GM21737 (cell line): ENCODE data around the gene YES1.
"Not testable (repeated sequence)": the region's sequence is repeated elsewhere in the genome, so short reads cannot be mapped to it uniquely, and the experiment has no call there.

ENCODE experiments used
- ATAC-seq: cut with Tn5 transposase; IDR thresholded peaks from one replicate; pipeline ENCODE4 v1.9.1; 2021; ENCODE audit warnings: mild to moderate bottlenecking, moderate library complexity; ENCODE audit not compliant: unreplicated experiment

Gene YES1

GRCh38 chr18:824179-824578, 12.1 kb upstream of the YES1 start:
- ATAC-seq, result no peak

GRCh38 chr18:820591-821165, 8.6 kb upstream of the YES1 start:
- ATAC-seq, result no peak

- ATAC-seq, result no peak
Measured at GRCh38 chr18:816869-817268, 4.8 kb upstream of the YES1 start.

- no peak for ATAC-seq
Measured at GRCh38 chr18:816088-816653, 4.1 kb upstream of the YES1 start.

- no peak for ATAC-seq
Measured at GRCh38 chr18:815353-815752, 3.3 kb upstream of the YES1 start.

- ATAC-seq, result no peak
Measured at GRCh38 chr18:814300-815084, 2.5 kb upstream of the YES1 start.

GRCh38 chr18:813172-814071, 1.4 kb upstream of the YES1 start:
- no peak for ATAC-seq

GRCh38 chr18:812376-813171, 532 bp upstream of the YES1 start:
- ATAC-seq, result peak; percentile 36

- peak; percentile 11 for ATAC-seq
Measured at GRCh38 chr18:811182-811891, 705 bp downstream of the YES1 start.

GRCh38 chr18:809985-810642, 1.9 kb downstream of the YES1 start:
- ATAC-seq, result peak; percentile 23

- not testable (repeated sequence) for ATAC-seq
Measured at GRCh38 chr18:809228-809627, 2.8 kb downstream of the YES1 start.

GRCh38 chr18:808502-808901, 3.5 kb downstream of the YES1 start:
- no peak for ATAC-seq

GRCh38 chr18:808086-808485, 4.0 kb downstream of the YES1 start:
- no peak for ATAC-seq

GRCh38 chr18:805755-806110, 6.3 kb downstream of the YES1 start:
- no peak for ATAC-seq

- no peak for ATAC-seq
Measured at GRCh38 chr18:805008-805754, 6.9 kb downstream of the YES1 start.

GRCh38 chr18:801137-801536, 10.9 kb downstream of the YES1 start:
- no peak for ATAC-seq

GRCh38 chr18:799943-800342, 12.1 kb downstream of the YES1 start:
- ATAC-seq, result no peak

GRCh38 chr18:795383-795782, 16.7 kb downstream of the YES1 start:
- not testable (repeated sequence) for ATAC-seq

- no peak for ATAC-seq
Measured at GRCh38 chr18:789397-789796, 22.6 kb downstream of the YES1 start.
